ENCODE results near the gene CD19. TPM values are rescaled to one million over a fixed set of nuclear protein-coding genes. Genes with fewer than 3 reads are reported as not detected.

CD19 gene
- total RNA-seq = under 0.01 and 0.26 TPM in 2 replicates
- polyA plus RNA-seq = 0.05 TPM in 1 of 2 replicates, not detected in the other
- 0.08 TPM in 1 of 2 replicates, not detected in the other for polyA plus RNA-seq (2012)
- 0.98 TPM in 1 of 2 replicates, not detected in the other for polyA minus RNA-seq (ENCODE audit: low replicate concordance)

DNA sequence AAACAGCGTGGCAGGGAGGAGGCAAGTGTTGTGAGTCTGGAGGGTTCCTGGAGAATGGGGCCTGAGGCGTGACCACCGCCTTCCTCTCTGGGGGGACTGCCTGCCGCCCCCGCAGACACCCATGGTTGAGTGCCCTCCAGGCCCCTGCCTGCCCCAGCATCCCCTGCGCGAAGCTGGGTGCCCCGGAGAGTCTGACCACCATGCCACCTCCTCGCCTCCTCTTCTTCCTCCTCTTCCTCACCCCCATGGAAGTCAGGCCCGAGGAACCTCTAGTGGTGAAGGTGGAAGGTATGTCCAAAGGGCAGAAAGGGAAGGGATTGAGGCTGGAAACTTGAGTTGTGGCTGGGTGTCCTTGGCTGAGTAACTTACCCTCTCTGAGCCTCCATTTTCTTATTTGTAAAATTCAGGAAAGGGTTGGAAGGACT, at the start of gene CD19:
CD19 (plus strand) TSS at position 171 of the 425 bp plus-strand sequence; CDS start at position 201, 30 bp downstream.
- no peaks in the 10 kb centered on the region for H3K27me3 ChIP-seq (ENCODE audit: control insufficient read depth, insufficient read depth, low read length)
- no peaks in the 10 kb centered on the region for H3K4me1 ChIP-seq (ENCODE audit: control insufficient read depth, extremely low read depth, insufficient read depth, low read length)
- no peak within 1 kb of the TSS for H3K27ac ChIP-seq (ENCODE audit: insufficient read depth, low read length)
- no peak within 1 kb of the TSS for H2AFZ ChIP-seq (ENCODE audit: low read length)
- no peak within 1 kb of the TSS for H3K4me3 ChIP-seq (replicated peaks in 1 of 4; ENCODE audit: control extremely low read depth in 1 of 4, insufficient read depth in 1 of 4, low read depth in 3 of 4, low read length in 4 of 4)
- H3K4me2 ChIP-seq (ENCODE audit: extremely low read depth, insufficient read depth, low read length) = no peak within 1 kb of the TSS
- no peaks in the 10 kb centered on the region for H3K9me3 ChIP-seq (ENCODE audit: control insufficient read depth, insufficient read depth, low read depth, low read length)
- no peak within 1 kb of the TSS for H3K9ac ChIP-seq (ENCODE audit: insufficient read depth, low read length)
- no peak for TF ChIP-seq EZH2 (IDR thresholded peaks at IDR 0.05; ENCODE audit: low read length, missing control alignments)
- TF ChIP-seq, protein P1, sequence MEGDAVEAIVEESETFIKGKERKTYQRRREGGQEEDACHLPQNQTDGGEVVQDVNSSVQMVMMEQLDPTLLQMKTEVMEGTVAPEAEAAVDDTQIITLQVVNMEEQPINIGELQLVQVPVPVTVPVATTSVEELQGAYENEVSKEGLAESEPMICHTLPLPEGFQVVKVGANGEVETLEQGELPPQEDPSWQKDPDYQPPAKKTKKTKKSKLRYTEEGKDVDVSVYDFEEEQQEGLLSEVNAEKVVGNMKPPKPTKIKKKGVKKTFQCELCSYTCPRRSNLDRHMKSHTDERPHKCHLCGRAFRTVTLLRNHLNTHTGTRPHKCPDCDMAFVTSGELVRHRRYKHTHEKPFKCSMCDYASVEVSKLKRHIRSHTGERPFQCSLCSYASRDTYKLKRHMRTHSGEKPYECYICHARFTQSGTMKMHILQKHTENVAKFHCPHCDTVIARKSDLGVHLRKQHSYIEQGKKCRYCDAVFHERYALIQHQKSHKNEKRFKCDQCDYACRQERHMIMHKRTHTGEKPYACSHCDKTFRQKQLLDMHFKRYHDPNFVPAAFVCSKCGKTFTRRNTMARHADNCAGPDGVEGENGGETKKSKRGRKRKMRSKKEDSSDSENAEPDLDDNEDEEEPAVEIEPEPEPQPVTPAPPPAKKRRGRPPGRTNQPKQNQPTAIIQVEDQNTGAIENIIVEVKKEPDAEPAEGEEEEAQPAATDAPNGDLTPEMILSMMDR (conservative IDR thresholded peaks at IDR 0.05 in 1 of 2, IDR thresholded peaks at IDR 0.05 in 1 of 2; ENCODE audit: low read depth in 1 of 2, low read length in 2 of 2) = no peak
- H4K20me1 ChIP-seq (ENCODE audit: control insufficient read depth, extremely low read depth, insufficient read depth, low read length) = no peaks in the 10 kb centered on the region
- DNase-seq (ENCODE audit: low read depth in 2 of 2) = no peak
- H3K36me3 ChIP-seq (ENCODE audit: control insufficient read depth, insufficient read depth, low read length) = no peaks in the 10 kb centered on the region
- no peaks in the 10 kb centered on the region for H3K79me2 ChIP-seq (ENCODE audit: control insufficient read depth, insufficient read depth, low read length)

DNA sequence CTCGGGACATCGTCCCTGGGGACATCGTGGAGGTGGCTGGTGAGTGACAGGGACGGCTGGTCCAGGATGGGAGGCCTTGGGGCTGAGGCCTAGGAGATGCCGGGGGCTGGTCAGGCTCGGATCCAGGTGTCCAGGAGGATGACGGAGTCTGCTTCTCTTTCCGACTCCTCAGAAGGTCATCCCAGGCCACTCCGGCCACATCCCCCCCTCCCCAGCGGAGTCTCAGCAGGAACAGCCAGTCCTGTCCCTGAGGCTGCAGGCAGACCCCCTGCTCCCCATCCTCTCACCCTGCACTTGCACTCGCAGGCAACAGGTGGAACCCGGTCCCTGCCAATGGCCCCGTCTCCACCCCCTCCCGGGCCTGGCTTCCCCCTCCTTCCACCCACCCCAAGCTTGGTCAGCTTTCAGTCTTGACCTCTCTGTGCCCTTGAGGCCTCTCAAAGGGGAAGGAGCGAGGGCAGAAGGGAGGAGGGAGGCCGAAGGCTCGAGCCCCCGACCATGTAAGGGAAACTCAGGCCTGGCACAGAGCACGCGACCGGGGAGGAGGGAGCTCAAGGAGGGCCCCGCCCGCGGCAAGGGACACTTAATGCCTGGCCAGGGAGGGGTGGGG, 49.1 kb upstream of the CD19 start:
- Histone ChIP-seq H3K36me3 (ENCODE audit: control insufficient read depth, insufficient read depth, low read length) (no peaks in the 10 kb centered on the region), H3K9me3 (ENCODE audit: control insufficient read depth, insufficient read depth, low read depth, low read length) (no peaks in the 10 kb centered on the region)
- peak in 1 of 2 donors; percentile 20 for DNase-seq (ENCODE audit: low read depth in 2 of 2)

DNA sequence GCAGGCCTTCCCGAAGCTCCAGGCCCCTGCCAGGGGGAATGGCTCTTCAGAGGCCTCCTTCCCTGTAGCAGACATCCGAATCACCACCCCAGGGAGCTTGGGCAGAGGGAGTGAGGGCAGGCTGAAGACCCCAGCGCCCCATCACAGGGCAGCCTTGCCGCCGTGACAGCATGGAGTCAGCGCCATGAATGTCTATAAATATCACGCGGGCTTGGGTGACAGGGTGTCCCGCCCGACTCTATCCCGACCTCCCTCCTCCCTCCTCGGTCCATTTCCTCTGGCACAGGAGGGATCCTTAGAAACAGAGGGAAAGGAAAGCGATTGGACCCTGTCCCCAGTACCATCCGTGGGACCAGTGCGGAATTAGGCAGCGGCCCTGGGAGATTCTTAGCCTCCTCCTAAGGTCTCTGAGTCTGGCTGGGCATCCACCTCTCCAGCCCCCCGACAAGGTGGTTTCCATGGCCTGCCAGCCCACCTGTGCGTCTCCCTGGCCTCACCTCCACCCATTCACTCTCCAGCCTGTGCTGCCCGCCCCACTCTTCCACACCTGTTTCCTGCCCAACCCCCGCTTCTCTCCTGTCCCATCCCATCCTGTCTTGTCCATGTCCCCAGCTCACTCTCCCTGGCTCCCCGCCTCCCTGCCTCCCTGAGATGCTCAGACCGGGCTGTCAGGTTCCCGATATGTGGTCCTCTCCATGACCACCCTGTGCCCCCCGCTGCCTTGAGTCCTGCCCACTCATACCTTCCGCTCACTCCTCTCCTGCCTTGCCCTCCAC, 48.4 kb upstream of the CD19 start:
- TF ChIP-seq, protein P1 (conservative IDR thresholded peaks at IDR 0.05 in 1 of 2, IDR thresholded peaks at IDR 0.05 in 1 of 2; ENCODE audit: low read depth in 1 of 2, low read length in 2 of 2) = no peak
- no peak for TF ChIP-seq EZH2 (IDR thresholded peaks at IDR 0.05; ENCODE audit: low read length, missing control alignments)
- Histone ChIP-seq H3K79me2 (ENCODE audit: control insufficient read depth, insufficient read depth, low read length) (no peaks in the 10 kb centered on the region), H3K27ac (ENCODE audit: insufficient read depth, low read length) (no peak overlapping the region), H3K4me2 (ENCODE audit: extremely low read depth, insufficient read depth, low read length) (no peak overlapping the region), H3K36me3 (ENCODE audit: control insufficient read depth, insufficient read depth, low read length) (no peaks in the 10 kb centered on the region), H3K27me3 (ENCODE audit: control insufficient read depth, insufficient read depth, low read length) (no peaks in the 10 kb centered on the region), H3K4me3 (replicated peaks in 1 of 4; ENCODE audit: control extremely low read depth in 1 of 4, insufficient read depth in 1 of 4, low read depth in 3 of 4, low read length in 4 of 4) (no peak overlapping the region), H2AFZ (ENCODE audit: low read length) (no peak overlapping the region), H3K9ac (ENCODE audit: insufficient read depth, low read length) (no peak overlapping the region), H4K20me1 (ENCODE audit: control insufficient read depth, extremely low read depth, insufficient read depth, low read length) (no peaks in the 10 kb centered on the region), H3K9me3 (ENCODE audit: control insufficient read depth, insufficient read depth, low read depth, low read length) (no peaks in the 10 kb centered on the region), H3K4me1 (ENCODE audit: control insufficient read depth, extremely low read depth, insufficient read depth, low read length) (peaks cover 6% of the 10 kb centered on the region)
- no peak for DNase-seq (ENCODE audit: low read depth in 2 of 2)

More for the DNA sequence above, 49.1 kb upstream of the CD19 start:
- H3K4me3 ChIP-seq (replicated peaks in 1 of 4; ENCODE audit: control extremely low read depth in 1 of 4, insufficient read depth in 1 of 4, low read depth in 3 of 4, low read length in 4 of 4) = no peak overlapping the region
- peaks cover 6% of the 10 kb centered on the region for H3K4me1 ChIP-seq (ENCODE audit: control insufficient read depth, extremely low read depth, insufficient read depth, low read length)
- H2AFZ ChIP-seq (ENCODE audit: low read length) = no peak overlapping the region
- no peaks in the 10 kb centered on the region for H3K79me2 ChIP-seq (ENCODE audit: control insufficient read depth, insufficient read depth, low read length)
- TF ChIP-seq, protein P1 (conservative IDR thresholded peaks at IDR 0.05 in 1 of 2, IDR thresholded peaks at IDR 0.05 in 1 of 2; ENCODE audit: low read depth in 1 of 2, low read length in 2 of 2) = no peak
- TF ChIP-seq EZH2 (IDR thresholded peaks at IDR 0.05; ENCODE audit: low read length, missing control alignments) = no peak
- H4K20me1 ChIP-seq (ENCODE audit: control insufficient read depth, extremely low read depth, insufficient read depth, low read length) = no peaks in the 10 kb centered on the region
- no peaks in the 10 kb centered on the region for H3K27me3 ChIP-seq (ENCODE audit: control insufficient read depth, insufficient read depth, low read length)
- H3K9ac ChIP-seq (ENCODE audit: insufficient read depth, low read length) = no peak overlapping the region
- no peak overlapping the region for H3K4me2 ChIP-seq (ENCODE audit: extremely low read depth, insufficient read depth, low read length)
- no peak overlapping the region for H3K27ac ChIP-seq (ENCODE audit: insufficient read depth, low read length)
